Right renal cortex interstitium (tissue), 3 donors: ENCODE results near the gene CYB561A3. TPM values are rescaled to one million over a fixed set of nuclear protein-coding genes. Genes with fewer than 3 reads are reported as not detected.

Experiments used
- DNase-seq, 3 donors: peaks; one replicate each; pipeline ENCODE4 v3.0.0-alpha.2; 2013; ENCODE audit warnings: low read depth in 3 of 3, low spot score in 2 of 3
- polyA plus RNA-seq, 3 donors: library from polyadenylated mRNA; unstranded; fragments of 120-200 nt; gene quantifications; one replicate each; pipeline ENCODE4 v1.2.1, GENCODE V29; 2013; ENCODE audit not compliant: insufficient read length in 3 of 3

The CYB561A3 gene
- polyA plus RNA-seq, 3 donors: 22.2 to 28.3 (median 27.5) TPM

GRCh38 chr11:61345954-61346843, 15.5 kb downstream of the CYB561A3 start:
- DNase-seq: no peak

GRCh38 chr11:61345170-61345610, 16.5 kb downstream of the CYB561A3 start:
- no peak for DNase-seq

- no peak for DNase-seq
Observed at GRCh38 chr11:61343792-61344745, 17.6 kb downstream of the CYB561A3 start.

- no peak for DNase-seq
Observed at GRCh38 chr11:61342207-61342803, 19.4 kb downstream of the CYB561A3 start.

- DNase-seq: no peak
Observed at GRCh38 chr11:61341706-61342105, 20.0 kb downstream of the CYB561A3 start.

- DNase-seq: no peak
Observed at GRCh38 chr11:61340979-61341378, 20.7 kb downstream of the CYB561A3 start.

GRCh38 chr11:61339490-61339878, 22.2 kb downstream of the CYB561A3 start:
- no peak for DNase-seq

- no peak for DNase-seq
Observed at GRCh38 chr11:61338783-61339489, 22.7 kb downstream of the CYB561A3 start.

GRCh38 chr11:61337706-61338470, 23.8 kb downstream of the CYB561A3 start:
- DNase-seq: no peak

GRCh38 chr11:61336171-61336935, 25.3 kb downstream of the CYB561A3 start:
- peak; percentile 43 to 66 (median 53) for DNase-seq

- DNase-seq: no peak
Observed at GRCh38 chr11:61335355-61335710, 26.3 kb downstream of the CYB561A3 start.

- no peak for DNase-seq
Observed at GRCh38 chr11:61334434-61335354, 27.0 kb downstream of the CYB561A3 start.

GRCh38 chr11:61333550-61334433, 27.9 kb downstream of the CYB561A3 start:
- peak in 1 of 3 donors; percentile 31 for DNase-seq

- DNase-seq: peak; percentile 74 to 92 (median 87)
Observed at GRCh38 chr11:61332797-61333549, 28.7 kb downstream of the CYB561A3 start, which contains the start of the genes DDB1 and TKFC. Gene DDB1, minus strand, starts transcription at chr11:61333105. Its CDS starts 137 bp downstream, at chr11:61332968. Gene TKFC, plus strand, starts transcription at chr11:61333228. Its CDS starts 1,501 bp downstream, at chr11:61334729.

- DNase-seq: no peak
Observed at GRCh38 chr11:61332281-61332796, 29.3 kb downstream of the CYB561A3 start.

GRCh38 chr11:61331651-61332050, 30.0 kb downstream of the CYB561A3 start:
- no peak for DNase-seq
